HG02763 (cell line): ENCODE data around the gene TP53AIP1.

ENCODE experiments used
- ATAC-seq: cut with Tn5 transposase; IDR thresholded peaks from one replicate; pipeline ENCODE4 v1.9.1; 2021; ENCODE audit warnings: mild to moderate bottlenecking, moderate library complexity; ENCODE audit not compliant: unreplicated experiment

The TP53AIP1 gene

GRCh38 chr11:128891913-128892398, 50.7 kb downstream of the TP53AIP1 start:
- no peak for ATAC-seq

GRCh38 chr11:128890543-128891368, 51.9 kb downstream of the TP53AIP1 start, which contains the start of gene KCNJ5:
KCNJ5 (plus strand) TSS chr11:128891356; CDS start chr11:128911274, 19,918 bp downstream.
- no peak for ATAC-seq

GRCh38 chr11:128890216-128890542, 52.5 kb downstream of the TP53AIP1 start:
- no peak for ATAC-seq

- no peak for ATAC-seq
These were observed 52.9 kb downstream of the TP53AIP1 start for GRCh38 chr11:128889657-128890213.

GRCh38 chr11:128888034-128888985, 54.4 kb downstream of the TP53AIP1 start:
- ATAC-seq = no peak

- no peak for ATAC-seq
These were observed 56.1 kb downstream of the TP53AIP1 start for GRCh38 chr11:128886406-128887124.
